C4-2B (cell line): ENCODE results near the gene PHLDB1.

Experiments used
- CTCF ChIP-seq: fragments of 450-650 bp; conservative IDR thresholded peaks from 2 replicates; pipeline ENCODE4 v1.5.1; 2017; ENCODE audit warnings: mild to moderate bottlenecking
- ZFX ChIP-seq: fragments of 450-650 bp; IDR thresholded peaks from 2 replicates; pipeline ENCODE4 v1.6.1; 2017

DNA sequence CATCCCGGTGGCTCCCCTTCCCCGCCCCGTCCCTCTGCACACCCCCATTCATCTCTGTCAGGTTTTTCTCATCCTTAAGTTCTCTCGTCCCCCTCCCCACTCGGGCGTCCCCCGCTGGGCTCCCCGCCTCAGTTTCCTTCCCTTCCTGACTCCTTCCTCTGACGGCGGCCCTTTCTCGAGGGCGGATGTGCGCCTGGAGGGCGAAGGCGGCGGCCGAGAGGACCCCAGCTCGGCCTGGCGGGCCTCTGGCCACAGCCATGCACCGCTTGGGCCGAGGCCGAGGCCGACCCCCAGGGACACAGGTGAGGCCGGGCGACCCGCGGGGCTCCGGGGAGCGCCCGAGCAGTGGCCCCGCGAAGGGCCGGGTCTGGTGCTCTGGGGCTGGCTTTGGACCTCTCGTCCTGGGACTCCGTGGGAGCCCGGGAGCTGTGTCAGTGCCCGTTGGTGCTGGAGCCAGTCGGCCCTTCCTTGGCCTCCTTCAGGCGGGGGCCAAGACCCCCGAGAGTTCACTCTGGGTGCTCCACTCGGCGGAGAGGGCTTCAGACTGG lies 2.9 kb downstream of the PHLDB1 start:
- no peak for TF ChIP-seq CTCF
- TF ChIP-seq ZFX, result no peak
